Measurements from ENCODE around the gene APBB1IP. TPM values are rescaled to one million over a fixed set of nuclear protein-coding genes. Genes with fewer than 3 reads are reported as not detected.

The APBB1IP gene
- total RNA-seq, 1 donor from 2014 or later: 1.4 TPM

GRCh38 chr10:26507441-26507840 lies 69.3 kb downstream of the APBB1IP start:
- no peak for DNase-seq (ENCODE audit: low spot score)

DNA sequence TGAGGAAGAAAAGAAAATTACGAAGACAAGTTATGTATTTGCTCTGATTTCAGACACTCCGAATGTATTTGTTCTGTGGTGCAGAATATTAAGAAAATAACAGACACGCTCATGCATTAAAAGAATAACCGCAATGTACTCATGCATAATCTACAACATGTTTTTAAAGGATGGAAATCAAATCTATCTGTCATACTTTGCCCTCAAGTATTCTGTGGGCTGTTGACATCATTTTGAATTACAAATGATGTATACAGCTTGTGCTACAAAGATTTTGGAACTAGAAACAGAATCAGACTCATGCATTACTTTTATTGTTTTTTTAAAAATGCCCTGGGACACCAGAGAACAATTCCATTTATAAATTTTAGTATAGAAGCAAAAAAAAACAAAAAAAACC lies 69.9 kb downstream of the APBB1IP start:
- no peak for DNase-seq (ENCODE audit: low spot score)

GRCh38 chr10:26509307-26509706 lies 71.2 kb downstream of the APBB1IP start:
- DNase-seq (ENCODE audit: low spot score): no peak

- no peak for DNase-seq (ENCODE audit: low spot score)
These were observed 75.0 kb downstream of the APBB1IP start for GRCh38 chr10:26513101-26513500.

GRCh38 chr10:26516540-26517101 lies 78.5 kb downstream of the APBB1IP start:
- no peak for DNase-seq (ENCODE audit: low spot score)

DNA sequence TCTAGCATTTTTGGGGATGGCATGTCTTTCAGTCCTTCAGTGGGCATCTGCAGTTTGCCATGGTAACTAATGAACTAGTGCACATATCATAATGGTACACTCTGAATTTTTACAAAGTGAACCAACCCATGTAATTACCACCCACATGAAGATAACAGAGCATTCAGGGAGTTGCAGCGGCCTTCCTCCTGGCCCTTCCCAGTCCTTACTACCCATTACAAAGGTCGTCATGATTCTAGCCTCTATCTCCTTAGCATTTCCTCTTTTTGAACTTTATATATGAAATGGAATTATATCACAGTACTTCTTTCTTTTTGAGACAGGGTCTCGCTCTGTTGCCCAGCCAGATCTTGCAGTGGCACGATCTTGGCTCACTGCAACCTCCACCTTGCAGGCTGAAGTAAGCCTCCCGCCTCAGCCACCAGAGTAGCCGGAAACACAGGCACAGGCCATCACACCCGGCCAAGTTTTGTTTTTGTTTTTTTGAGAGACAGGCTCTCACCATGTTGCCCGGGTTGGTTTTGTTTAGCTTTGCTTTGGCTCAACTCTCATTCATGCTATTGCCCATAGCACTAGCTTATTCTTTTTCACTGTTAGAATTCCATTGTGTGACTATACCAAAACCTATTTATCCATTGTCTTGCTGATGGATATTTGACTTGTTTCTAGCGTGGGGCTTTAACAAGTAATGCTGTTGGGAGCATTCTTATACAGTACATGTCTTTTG lies 79.2 kb downstream of the APBB1IP start:
- no peak for DNase-seq (ENCODE audit: low spot score)

DNA sequence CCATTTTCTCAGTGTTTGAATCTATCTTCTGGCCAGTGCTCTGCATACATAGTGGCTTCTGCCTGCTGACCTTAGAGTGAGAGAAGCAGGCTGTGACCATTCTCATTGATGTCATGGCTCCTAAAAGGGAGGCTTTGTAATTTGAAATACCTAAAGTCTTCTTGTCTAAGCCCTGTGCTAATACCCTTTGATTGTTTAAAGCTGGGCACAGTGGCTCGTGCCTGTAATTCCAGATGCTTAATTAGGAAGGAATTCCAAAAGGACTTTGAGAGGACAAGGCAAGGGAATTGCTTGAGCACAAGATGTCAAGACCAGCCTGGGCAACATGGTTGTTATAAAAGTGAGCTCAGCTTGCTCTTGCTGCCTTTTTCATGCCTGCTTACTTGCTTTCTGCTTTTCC lies 81.7 kb downstream of the APBB1IP start:
- DNase-seq (ENCODE audit: low spot score): no peak

- DNase-seq (ENCODE audit: low spot score): no peak
These were observed 82.4 kb downstream of the APBB1IP start for GRCh38 chr10:26520575-26520974.

DNA sequence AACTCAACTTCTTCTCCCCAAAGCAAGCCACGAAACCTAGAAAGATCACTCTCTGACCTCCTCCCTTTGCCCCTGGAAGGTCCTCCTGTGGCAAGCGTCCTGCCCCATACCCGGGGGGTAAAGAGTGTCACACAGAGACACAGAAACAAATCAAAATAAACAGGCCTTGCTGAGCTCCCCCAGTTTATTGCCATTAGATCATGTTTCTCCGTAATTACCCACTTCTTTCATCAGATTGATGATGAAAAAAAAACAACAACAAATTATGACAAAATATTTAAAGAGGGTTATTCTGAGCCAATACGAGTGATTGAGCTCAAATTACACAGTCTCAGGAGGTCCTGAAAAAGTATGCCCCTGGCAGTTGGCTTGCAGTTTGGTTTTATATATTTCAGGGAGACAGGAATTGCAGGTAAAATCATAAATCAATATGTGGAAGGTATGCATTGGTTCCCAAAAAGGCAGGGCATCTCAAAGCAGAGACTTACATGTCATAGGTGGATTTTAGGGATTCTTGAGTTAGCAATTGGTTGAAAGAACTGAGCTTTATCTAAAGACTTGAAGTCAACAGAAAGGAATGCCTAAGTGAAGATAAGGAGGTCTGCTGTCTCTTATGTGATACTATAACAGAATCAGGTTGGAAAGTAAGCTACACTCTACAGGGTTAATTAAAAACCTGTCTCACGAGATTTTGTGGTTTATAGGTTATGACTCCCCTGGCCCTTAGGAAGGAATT lies 86.2 kb downstream of the APBB1IP start:
- DNase-seq (ENCODE audit: low spot score): peak; percentile 56

DNA sequence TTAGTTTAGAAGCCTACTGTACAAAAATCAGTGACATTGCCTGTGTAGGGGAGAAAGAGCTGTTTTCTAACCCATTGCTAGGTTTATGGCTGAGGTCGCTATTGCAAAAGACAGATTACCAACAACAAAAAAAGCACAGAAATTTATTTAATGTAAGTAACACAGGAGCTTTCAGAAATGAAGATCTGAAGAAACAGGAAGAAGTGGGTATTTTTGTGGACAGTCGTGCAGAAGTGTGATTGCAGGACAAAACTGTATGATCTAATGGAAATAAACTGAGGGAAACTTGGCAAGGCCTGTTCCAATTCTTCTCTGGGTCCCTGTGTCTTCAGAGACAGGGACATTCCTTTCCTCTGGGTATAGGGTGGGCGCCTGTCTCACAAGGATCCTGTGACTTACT lies 87.4 kb downstream of the APBB1IP start:
- no peak for DNase-seq (ENCODE audit: low spot score)

DNA sequence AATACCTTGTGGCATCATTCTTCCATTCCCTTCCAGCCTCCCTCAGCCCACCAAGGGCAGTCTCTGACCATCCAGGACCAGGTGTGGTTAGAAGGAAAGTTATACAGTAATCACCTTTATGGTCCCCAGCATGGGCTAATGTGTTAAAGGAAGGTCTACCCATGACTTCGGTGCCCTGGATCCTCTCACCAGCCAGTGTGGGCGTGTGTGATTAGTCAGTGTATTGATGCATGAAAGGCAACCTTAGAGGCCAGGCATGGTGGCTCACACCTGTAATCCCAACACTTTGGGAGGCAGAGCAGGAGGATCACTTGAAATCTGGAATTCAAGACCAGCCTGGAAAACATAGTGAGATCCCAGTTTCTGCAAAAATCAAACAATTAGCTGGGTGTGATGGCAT lies 88.9 kb downstream of the APBB1IP start:
- no peak for DNase-seq (ENCODE audit: low spot score)

- DNase-seq (ENCODE audit: low spot score): no peak
These were observed 89.9 kb downstream of the APBB1IP start for GRCh38 chr10:26528048-26528447.

DNA sequence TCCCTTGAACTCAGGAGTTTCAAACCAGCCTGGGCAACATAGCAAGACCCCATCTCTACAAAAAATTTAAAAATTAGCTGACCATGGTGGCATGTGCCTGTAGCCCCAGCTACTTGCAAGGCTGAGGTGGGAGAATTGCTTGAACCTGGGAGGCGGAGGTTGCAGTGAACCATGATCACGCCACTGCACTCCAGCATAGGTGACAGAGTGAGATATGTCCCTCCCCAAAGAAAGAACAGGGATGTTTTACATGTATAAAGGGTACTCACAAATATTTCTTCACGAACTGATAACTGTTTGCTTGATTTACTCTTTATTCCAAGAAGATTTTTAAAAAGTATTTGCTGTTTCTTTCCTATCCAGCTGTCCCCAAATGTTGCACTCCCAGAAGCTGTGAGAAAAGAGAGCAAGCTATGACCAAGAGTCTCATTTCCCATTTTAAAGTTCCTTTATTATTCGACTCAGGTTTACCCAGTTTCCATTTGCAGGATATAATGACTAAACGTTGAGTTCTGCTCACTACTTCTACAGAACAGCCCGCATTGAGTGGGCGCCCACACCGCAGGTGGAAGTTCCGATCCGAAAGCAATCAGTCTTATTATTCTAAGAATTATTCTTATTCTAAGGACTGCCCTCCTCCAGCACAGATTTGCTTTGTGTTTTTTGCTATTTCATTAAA lies 90.7 kb downstream of the APBB1IP start:
- no peak for DNase-seq (ENCODE audit: low spot score)

GRCh38 chr10:26534384-26534783 lies 96.2 kb downstream of the APBB1IP start:
- no peak for DNase-seq (ENCODE audit: low spot score)

- DNase-seq (ENCODE audit: low spot score): no peak
These were observed 102.5 kb downstream of the APBB1IP start for GRCh38 chr10:26540601-26541000.

DNA sequence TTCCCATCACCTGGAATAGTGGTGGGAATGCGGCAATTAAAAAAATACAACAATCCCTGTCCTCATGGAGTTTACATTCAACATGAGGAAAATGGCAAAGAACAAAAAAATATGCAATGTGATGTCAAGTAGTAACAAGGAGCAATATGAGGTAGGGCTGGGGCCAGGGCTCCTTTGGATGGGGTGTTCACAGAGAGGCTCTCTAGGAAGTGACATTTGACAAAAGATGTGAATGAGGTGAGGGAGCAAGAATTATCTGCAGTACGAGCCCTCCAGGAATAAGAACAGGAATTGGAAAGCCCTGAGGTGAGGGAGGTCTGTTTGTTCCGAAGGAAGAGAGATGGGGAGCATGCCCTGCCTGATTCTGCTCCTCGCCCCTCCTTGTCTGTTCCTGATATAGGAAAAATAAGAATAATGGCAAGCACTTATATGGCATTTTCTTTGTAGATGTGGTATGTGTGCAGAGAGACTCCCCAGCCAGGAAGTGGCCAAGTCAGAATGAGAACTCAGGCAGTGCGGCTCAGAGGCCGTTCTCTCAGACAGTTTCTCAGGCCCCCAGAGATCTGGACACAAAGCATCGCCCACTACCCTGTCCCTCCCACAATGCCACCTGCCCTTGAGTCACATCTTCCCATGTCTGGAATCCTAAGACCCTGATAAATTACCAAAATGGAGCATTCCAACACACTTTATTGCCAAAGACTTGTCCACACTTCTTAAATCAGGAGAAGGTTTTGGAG lies 105.6 kb downstream of the APBB1IP start:
- DNase-seq (ENCODE audit: low spot score): no peak

DNA sequence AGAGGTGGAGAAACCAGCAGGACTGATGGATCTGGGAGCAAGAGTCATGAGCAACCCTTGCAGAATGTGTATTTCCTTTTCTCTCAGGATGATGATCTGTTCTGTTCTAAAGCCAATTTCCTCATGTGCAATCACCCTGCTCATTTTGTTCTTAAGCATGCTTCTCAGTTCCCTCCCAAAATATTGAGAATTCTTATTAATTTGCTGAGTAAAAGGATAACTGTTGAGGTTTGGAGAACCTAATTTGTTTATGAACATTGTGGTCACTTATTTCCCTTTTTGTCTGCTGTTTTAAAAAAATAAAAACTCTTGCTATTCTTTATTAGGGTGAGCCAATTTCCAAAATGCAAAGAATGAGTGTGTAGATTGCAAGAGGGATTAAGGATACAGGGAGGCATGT lies 106.8 kb downstream of the APBB1IP start:
- no peak for DNase-seq (ENCODE audit: low spot score)

DNA sequence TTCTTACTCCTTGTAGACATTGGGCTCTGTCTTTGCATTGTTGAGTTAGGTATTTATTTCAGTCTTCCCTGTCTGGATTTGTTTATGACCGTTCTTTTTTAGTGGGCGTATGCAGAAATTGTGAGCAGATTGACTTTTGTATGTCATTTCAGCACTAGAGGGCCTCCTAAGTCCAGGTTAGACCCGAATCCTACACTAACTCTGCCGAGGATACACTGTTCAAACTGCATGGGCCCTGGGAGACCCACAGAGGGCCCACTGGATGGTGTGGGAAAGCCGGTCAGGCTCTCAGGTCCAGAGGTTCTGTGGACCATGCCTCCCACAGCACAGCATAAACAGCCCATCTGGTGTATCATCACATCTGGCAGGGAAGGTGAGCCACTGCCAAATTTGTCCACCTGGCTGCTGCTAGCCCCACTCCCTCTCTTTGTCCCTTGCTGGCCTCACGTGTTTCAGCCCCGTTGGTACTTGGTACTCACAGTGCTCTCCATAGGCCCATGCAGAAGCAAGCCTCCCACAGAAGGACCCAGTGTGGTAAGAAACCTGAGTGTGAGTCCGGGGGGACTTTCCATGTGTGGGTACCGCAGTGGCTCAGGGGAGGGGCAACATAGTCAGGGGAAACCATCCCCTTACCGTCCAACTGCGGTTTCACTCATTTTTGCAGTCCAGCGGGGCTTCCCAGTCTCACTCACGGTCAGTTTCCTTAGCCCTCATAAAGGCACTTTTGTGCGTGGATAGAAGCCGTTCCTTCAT lies 112.8 kb downstream of the APBB1IP start:
- DNase-seq (ENCODE audit: low spot score): no peak

DNA sequence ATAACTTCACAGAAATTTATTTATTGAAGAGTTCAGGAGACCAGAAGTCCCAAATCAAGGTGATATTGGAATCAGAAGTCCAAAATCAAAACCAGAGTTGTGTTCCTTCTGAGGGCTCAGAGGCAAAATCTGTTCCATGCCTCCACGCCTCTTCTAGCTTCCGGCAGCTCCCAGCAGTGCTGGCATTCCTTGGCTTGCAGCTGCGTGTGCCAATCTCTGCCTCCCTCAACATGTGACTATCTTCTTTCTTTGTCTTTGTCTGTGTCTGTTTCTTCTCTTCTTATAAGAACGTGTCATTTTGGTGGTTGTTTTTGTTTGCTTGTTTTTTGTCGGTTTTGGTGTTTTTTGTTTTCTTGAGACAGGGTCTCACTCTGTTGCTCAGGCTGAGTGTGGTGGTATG lies 116.1 kb downstream of the APBB1IP start:
- DNase-seq (ENCODE audit: low spot score): no peak

- peak; percentile 84 for DNase-seq (ENCODE audit: low spot score)
These were observed 117.7 kb downstream of the APBB1IP start for GRCh38 chr10:26555719-26556368.

Data from umbilical cord (tissue), 2 donors.